ENCODE results near the gene LPCAT2. TPM values are rescaled to one million over a fixed set of nuclear protein-coding genes. Genes with fewer than 3 reads are reported as not detected.

LPCAT2 gene
- total RNA-seq, 1 donor from 2014 or later, result 74.4 TPM

- H2AFZ ChIP-seq (ENCODE audit: low read depth, low read length), result no peak overlapping the region
- Mint-ChIP-seq H3K9me3 (ENCODE audit: unreplicated experiment) (peaks cover 4% of the 10 kb centered on the region), H3K4me3 (ENCODE audit: unreplicated experiment) (no peak overlapping the region), H3K4me1 (ENCODE audit: low read depth, unreplicated experiment) (peaks cover 11% of the 10 kb centered on the region), H3K27ac (ENCODE audit: unreplicated experiment) (no peak overlapping the region), H3K27me3 (ENCODE audit: low read depth, unreplicated experiment) (peaks cover 12% of the 10 kb centered on the region), H3K36me3 (ENCODE audit: low read depth, unreplicated experiment) (no peaks in the 10 kb centered on the region)
- TF ChIP-seq EZH2 (IDR thresholded peaks at IDR 0.05; ENCODE audit: insufficient read depth, low read length) (no peak), CTCF (IDR thresholded peaks at IDR 0.05; ENCODE audit: insufficient read depth, low read depth, low read length) (no peak)
- H3K79me2 ChIP-seq (ENCODE audit: insufficient read depth, low read length), result no peaks in the 10 kb centered on the region
- no peak overlapping the region for H3K9ac ChIP-seq (ENCODE audit: low read length)
- peaks cover 22% of the 10 kb centered on the region for H3K4me1 ChIP-seq (ENCODE audit: insufficient read depth, low read length)
- H3K36me3 ChIP-seq (ENCODE audit: insufficient read depth, low read length), result no peaks in the 10 kb centered on the region
- no peak overlapping the region for H3K4me3 ChIP-seq (ENCODE audit: insufficient read depth, low read depth, low read length)
- no peak overlapping the region for H3K4me2 ChIP-seq (ENCODE audit: low read length)
- H3K27ac ChIP-seq (ENCODE audit: low read depth, low read length), result no peak overlapping the region
- no peak for DNase-seq (ENCODE audit: low read depth)
- FAIRE-seq, result no peak
- no peaks in the 10 kb centered on the region for H3K27me3 ChIP-seq (ENCODE audit: insufficient read depth, low read length)
- no peaks in the 10 kb centered on the region for H4K20me1 ChIP-seq (ENCODE audit: insufficient read depth, low read length)
- no peaks in the 10 kb centered on the region for H3K9me3 ChIP-seq (ENCODE audit: insufficient read depth, low read depth, low read length)
Observed at GRCh38 chr16:55467898-55468297, 41.0 kb upstream of the LPCAT2 start.

GRCh38 chr16:55468352-55468990 lies 40.4 kb upstream of the LPCAT2 start:
- no peaks in the 10 kb centered on the region for H3K36me3 ChIP-seq (ENCODE audit: insufficient read depth, low read length)
- DNase-seq (ENCODE audit: low read depth), result no peak

More at GRCh38 chr16:55468352-55468990, 40.4 kb upstream of the LPCAT2 start:
- H3K79me2 ChIP-seq (ENCODE audit: insufficient read depth, low read length), result no peaks in the 10 kb centered on the region
- peaks cover 12% of the 10 kb centered on the region for H3K27me3 Mint-ChIP-seq (ENCODE audit: low read depth, unreplicated experiment)
- peaks cover 14% of the 10 kb centered on the region for H3K4me1 Mint-ChIP-seq (ENCODE audit: low read depth, unreplicated experiment)
- peaks cover 4% of the 10 kb centered on the region for H3K9me3 Mint-ChIP-seq (ENCODE audit: unreplicated experiment)
- H3K4me1 ChIP-seq (ENCODE audit: insufficient read depth, low read length), result peaks cover 22% of the 10 kb centered on the region
- no peak overlapping the region for H3K27ac Mint-ChIP-seq (ENCODE audit: unreplicated experiment)
- H4K20me1 ChIP-seq (ENCODE audit: insufficient read depth, low read length), result no peaks in the 10 kb centered on the region
- no peak overlapping the region for H3K4me2 ChIP-seq (ENCODE audit: low read length)
- no peak for FAIRE-seq
- no peaks in the 10 kb centered on the region for H3K36me3 Mint-ChIP-seq (ENCODE audit: low read depth, unreplicated experiment)
- no peak overlapping the region for H2AFZ ChIP-seq (ENCODE audit: low read depth, low read length)
- TF ChIP-seq EZH2 (IDR thresholded peaks at IDR 0.05; ENCODE audit: insufficient read depth, low read length) (no peak), CTCF (IDR thresholded peaks at IDR 0.05; ENCODE audit: insufficient read depth, low read depth, low read length) (no peak)
- H3K27ac ChIP-seq (ENCODE audit: low read depth, low read length), result no peak overlapping the region
- H3K9ac ChIP-seq (ENCODE audit: low read length), result no peak overlapping the region
- H3K9me3 ChIP-seq (ENCODE audit: insufficient read depth, low read depth, low read length), result no peaks in the 10 kb centered on the region
- no peak overlapping the region for H3K4me3 ChIP-seq (ENCODE audit: insufficient read depth, low read depth, low read length)
- H3K4me3 Mint-ChIP-seq (ENCODE audit: unreplicated experiment), result no peak overlapping the region
- H3K27me3 ChIP-seq (ENCODE audit: insufficient read depth, low read length), result no peaks in the 10 kb centered on the region
